Measurements from ENCODE around the gene TRAK1.

Gene TRAK1

GRCh38 chr3:42213417-42213816, 122.3 kb downstream of the TRAK1 start:
- no peak for FAIRE-seq

GRCh38 chr3:42214064-42214463, 122.9 kb downstream of the TRAK1 start:
- FAIRE-seq, result no peak

- FAIRE-seq, result no peak
Measured at GRCh38 chr3:42214565-42215283, 123.6 kb downstream of the TRAK1 start.

GRCh38 chr3:42216302-42216701, 125.1 kb downstream of the TRAK1 start:
- no peak for FAIRE-seq

- no peak for FAIRE-seq
Measured at GRCh38 chr3:42216931-42217333, 125.8 kb downstream of the TRAK1 start.

- no peak for FAIRE-seq
Measured at GRCh38 chr3:42220436-42221121, 129.4 kb downstream of the TRAK1 start.

- no peak for FAIRE-seq
Measured at GRCh38 chr3:42222942-42223693, 132.0 kb downstream of the TRAK1 start.

GRCh38 chr3:42224178-42224577, 133.0 kb downstream of the TRAK1 start:
- FAIRE-seq, result no peak

- no peak for FAIRE-seq
Measured at GRCh38 chr3:42224658-42225421, 133.7 kb downstream of the TRAK1 start.

GRCh38 chr3:42225486-42226363, 134.6 kb downstream of the TRAK1 start:
- FAIRE-seq, result no peak

GRCh38 chr3:42226470-42227425, 135.6 kb downstream of the TRAK1 start:
- FAIRE-seq, result no peak

GRCh38 chr3:42228796-42229195, 137.6 kb downstream of the TRAK1 start:
- no peak for FAIRE-seq

GRCh38 chr3:42229266-42229941, 138.2 kb downstream of the TRAK1 start:
- FAIRE-seq, result no peak

- FAIRE-seq, result no peak
Measured at GRCh38 chr3:42229942-42230688, 139.0 kb downstream of the TRAK1 start.

- no peak for FAIRE-seq
Measured at GRCh38 chr3:42230860-42231259, 139.7 kb downstream of the TRAK1 start.

- no peak for FAIRE-seq
Measured at GRCh38 chr3:42235532-42235931, 144.4 kb downstream of the TRAK1 start.

GRCh38 chr3:42236611-42237010, 145.5 kb downstream of the TRAK1 start:
- FAIRE-seq, result no peak

GRCh38 chr3:42246091-42246490, 154.9 kb downstream of the TRAK1 start:
- no peak for FAIRE-seq

- no peak for FAIRE-seq
Measured at GRCh38 chr3:42247576-42248027, 156.4 kb downstream of the TRAK1 start.
